GM21825 (cell line): ENCODE data around the gene PNLIP.

Source experiments
- ATAC-seq: cut with Tn5 transposase; IDR thresholded peaks from one replicate; pipeline ENCODE4 v1.9.1; 2021; ENCODE audit warnings: mild to moderate bottlenecking, moderate library complexity; ENCODE audit not compliant: unreplicated experiment

PNLIP gene

GRCh38 chr10:116545756-116546155 is at the start of gene PNLIP:
Gene PNLIP, plus strand, starts transcription at chr10:116545931. Its CDS starts 162 bp downstream, at chr10:116546093.
- ATAC-seq, result no peak

DNA sequence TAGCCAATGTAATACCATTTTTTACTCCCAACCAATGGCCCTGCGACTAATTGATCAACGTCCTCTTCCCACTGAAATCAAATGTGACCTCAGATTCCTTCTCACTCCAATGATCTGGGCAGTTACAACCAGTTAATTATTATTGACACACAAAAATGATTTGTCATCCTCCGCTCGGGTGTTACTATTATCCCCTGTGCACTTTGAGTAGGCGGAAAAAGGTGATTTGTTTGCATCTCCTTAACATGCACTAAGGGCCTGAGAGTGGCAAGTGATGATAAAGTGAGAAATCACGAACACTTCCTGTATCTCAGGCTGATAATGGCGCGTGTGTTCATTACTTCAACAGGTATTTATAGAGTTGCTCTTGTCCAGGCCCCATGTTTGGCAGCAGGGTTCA is 40.9 kb upstream of the PNLIP start:
- no peak for ATAC-seq

DNA sequence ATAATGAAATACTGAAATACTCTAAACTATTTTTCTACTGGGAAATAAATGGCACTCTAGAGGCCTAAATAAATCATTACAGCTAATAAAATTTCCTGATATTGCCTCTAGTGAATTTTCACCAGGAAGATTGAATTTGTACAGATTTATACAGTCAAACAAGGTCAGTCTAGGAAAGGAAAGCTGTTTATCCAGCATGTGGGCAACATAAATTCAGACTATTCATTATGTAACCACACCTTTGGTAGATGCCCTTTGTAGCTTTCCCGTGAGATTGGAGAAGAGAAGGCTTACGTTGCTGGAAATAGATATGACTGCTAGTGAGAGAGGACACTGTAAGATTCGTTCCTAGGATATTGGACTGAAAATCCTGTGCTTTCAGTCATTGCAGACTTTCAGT is 35.2 kb upstream of the PNLIP start:
- ATAC-seq, result no peak

DNA sequence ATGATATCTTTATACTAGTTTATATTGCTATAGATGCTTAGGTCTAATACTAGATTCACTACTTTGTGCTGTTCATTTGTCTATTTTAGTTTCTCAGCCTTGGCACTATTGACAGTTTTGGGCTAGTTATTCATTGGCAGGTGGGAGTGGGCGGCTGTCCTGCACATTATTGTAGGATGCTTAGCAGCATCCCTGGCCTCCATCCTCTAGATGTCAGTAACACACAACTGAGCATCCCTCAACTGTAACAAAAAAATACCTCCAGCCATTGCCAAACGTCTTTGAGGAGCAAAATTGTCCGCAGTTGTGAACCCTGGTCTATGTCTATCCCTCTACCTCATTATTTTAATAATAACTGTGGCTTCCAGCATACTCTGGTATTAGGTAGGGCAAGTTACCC is 34.4 kb upstream of the PNLIP start:
- ATAC-seq, result no peak

GRCh38 chr10:116521424-116522290 is 24.1 kb upstream of the PNLIP start:
- ATAC-seq, result no peak

- ATAC-seq, result no peak
Measured at GRCh38 chr10:116522803-116523381, 22.8 kb upstream of the PNLIP start.

- no peak for ATAC-seq
Measured at GRCh38 chr10:116524736-116525135, 21.0 kb upstream of the PNLIP start.

DNA sequence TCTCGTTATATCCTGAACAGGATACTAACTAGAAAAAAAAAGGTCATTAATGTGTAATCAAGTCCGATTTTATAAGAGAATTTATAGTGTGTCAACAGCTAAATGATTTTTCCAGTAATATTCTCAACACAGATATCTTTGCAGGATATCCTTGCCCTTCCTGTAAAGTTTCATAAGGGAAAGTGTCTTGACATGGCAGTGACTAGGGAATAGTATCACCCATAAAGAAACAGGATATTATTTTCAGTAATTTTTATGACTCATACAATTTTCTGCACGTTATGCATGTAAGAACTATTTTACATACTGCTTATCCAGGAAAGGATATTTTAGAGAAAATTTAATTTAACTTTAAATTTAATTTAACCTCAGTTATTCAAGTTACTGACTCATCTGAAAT is 19.5 kb upstream of the PNLIP start:
- ATAC-seq, result no peak

- no peak for ATAC-seq
Measured at GRCh38 chr10:116536810-116537209, 8.9 kb upstream of the PNLIP start.

GRCh38 chr10:116538456-116538855 is 7.3 kb upstream of the PNLIP start:
- ATAC-seq, result no peak

GRCh38 chr10:116538992-116539391 is 6.7 kb upstream of the PNLIP start:
- no peak for ATAC-seq

DNA sequence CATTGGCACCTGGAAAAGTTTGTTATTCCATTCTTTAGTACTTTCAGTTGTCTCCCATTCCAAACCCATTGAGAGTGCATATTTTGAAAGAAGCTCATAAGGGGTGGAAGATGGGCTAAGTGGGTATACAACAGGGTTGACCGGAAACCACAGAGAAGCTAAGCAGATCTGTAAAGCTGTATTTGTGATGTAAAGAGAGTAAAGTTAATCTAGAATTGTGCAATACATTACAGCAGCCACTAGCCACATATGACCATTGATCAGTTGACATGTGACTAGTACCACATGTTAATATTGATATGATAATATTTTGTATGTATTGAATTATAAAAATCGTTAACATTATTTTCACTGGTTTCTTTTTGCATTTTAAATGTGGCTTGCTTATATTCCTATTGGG is 4.9 kb upstream of the PNLIP start:
- no peak for ATAC-seq

- no peak for ATAC-seq
Measured at GRCh38 chr10:116542007-116542677, 3.6 kb upstream of the PNLIP start.

- ATAC-seq, result no peak
Measured at GRCh38 chr10:116545122-116545521, 609 bp upstream of the PNLIP start.

DNA sequence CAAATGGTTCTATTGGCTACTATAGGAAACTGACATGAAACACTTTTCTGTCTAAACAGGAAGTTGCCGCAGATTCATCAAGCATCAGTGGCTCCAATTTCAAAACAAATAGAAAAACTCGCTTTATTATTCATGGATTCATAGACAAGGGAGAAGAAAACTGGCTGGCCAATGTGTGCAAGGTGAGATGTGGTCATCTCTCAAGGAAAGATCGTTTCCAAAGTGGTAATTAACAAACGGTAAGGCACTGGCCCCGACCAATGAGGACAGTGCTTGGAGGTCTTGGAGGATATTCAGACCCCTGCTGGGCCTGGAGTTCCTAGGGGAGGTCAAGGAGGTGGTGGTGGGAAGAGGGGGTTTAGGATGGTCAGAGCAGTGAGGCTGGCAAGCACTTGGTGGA is 2.6 kb downstream of the PNLIP start:
- ATAC-seq, result no peak

GRCh38 chr10:116553378-116553980 is 7.7 kb downstream of the PNLIP start:
- ATAC-seq, result no peak

GRCh38 chr10:116554628-116555027 is 8.9 kb downstream of the PNLIP start:
- ATAC-seq, result no peak

- no peak for ATAC-seq
Measured at GRCh38 chr10:116555880-116556279, 10.1 kb downstream of the PNLIP start.

DNA sequence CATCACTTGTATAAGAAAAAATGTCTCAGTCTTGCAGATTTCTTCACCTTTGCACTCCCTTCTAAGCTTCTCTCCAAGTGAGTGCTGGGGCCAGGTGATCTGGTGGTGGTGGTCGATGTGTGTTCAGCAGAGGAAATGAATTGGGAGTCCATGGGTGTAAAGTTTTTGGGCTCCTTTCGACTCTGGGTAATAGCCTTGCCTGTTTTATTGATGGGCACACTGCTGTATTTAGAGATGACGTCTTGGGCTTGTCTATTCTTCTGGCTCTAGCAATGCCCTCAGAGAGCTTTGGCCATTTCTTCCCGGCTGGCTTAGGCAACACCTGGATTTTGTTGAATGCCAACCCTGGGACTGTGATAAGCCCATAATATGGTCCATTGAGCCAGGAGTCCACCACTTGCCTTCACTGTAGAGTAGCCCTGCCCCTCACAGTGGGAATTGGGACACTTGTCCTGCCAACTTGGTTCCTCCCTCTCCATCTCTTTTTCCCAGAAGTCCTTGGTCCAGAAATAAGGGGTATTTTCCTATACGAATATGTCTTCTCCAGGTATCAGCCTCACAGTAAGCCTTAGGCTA is 11.7 kb downstream of the PNLIP start:
- no peak for ATAC-seq

- no peak for ATAC-seq
Measured at GRCh38 chr10:116565534-116565933, 19.8 kb downstream of the PNLIP start.

DNA sequence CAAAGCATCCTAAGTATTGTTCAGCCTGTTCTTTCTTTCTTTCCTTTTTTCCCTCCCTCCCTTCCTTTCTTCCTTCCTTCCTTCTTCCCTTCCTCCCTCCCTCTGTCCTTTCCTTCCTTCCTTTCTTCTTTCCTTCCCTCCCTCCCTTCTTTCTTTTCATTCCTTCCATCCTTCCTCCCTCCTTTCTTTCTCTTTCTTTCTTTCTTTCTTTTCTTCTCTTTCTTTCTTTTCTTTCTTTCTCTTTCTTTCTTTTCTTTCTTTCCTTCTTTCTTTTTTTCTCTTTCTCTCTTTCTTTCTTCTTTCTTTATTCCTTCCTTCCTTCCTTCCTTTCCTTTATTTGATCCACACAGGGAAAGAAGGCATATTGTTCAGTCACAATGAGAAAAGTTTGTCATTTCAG is 21.2 kb downstream of the PNLIP start:
- no peak for ATAC-seq
